ENCODE data around the gene ALKBH8. TPM values are rescaled to one million over a fixed set of nuclear protein-coding genes. Genes with fewer than 3 reads are reported as not detected.
"Not testable (repeated sequence)": the region's sequence is repeated elsewhere in the genome, so short reads cannot be mapped to it uniquely, and the experiment has no call there.

ALKBH8 gene
- total and polyA plus RNA-seq, 7 donors: 4.2 to 23.8 (median 7.7) TPM

DNA sequence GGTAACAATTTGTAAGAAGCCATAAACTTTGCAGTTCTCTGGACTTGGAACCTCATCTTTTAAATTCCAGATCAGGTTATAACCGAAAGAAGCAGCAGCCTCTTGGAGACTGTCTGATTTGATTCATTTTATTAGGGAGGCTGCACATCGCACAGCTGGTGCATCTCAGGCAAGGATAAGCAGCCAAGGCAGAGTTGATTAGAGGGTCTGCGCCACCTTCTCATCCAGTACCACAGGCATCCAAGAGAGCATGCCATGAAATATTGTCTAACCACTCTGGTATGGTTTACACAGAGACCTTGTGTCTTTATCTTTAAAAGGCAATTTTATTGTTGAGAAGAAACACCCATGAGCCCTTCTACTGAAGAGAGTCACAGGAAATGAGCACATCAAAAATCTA, 91.7 kb downstream of the ALKBH8 start:
- 77 to 80% (median 79%) methylated on average over 3 of the region's 3 CpGs for WGBS, 3 donors
- Histone ChIP-seq H3K27me3 (ENCODE audit: insufficient read depth in 3 of 3, low read length in 2 of 3) (peaks cover 0 to 9% (median 3%) of the 10 kb centered on the region in 3 donors), H3K4me3 (no peak overlapping the region), H3K9me3 (no peaks in the 10 kb centered on the region), H3K36me3 (ENCODE audit: insufficient read depth in 1 of 2, low read depth in 1 of 2) (no peaks in the 10 kb centered on the region), H3K4me1 (no peaks in the 10 kb centered on the region), H3K27ac (no peak overlapping the region)
- TF ChIP-seq, protein P1, sequence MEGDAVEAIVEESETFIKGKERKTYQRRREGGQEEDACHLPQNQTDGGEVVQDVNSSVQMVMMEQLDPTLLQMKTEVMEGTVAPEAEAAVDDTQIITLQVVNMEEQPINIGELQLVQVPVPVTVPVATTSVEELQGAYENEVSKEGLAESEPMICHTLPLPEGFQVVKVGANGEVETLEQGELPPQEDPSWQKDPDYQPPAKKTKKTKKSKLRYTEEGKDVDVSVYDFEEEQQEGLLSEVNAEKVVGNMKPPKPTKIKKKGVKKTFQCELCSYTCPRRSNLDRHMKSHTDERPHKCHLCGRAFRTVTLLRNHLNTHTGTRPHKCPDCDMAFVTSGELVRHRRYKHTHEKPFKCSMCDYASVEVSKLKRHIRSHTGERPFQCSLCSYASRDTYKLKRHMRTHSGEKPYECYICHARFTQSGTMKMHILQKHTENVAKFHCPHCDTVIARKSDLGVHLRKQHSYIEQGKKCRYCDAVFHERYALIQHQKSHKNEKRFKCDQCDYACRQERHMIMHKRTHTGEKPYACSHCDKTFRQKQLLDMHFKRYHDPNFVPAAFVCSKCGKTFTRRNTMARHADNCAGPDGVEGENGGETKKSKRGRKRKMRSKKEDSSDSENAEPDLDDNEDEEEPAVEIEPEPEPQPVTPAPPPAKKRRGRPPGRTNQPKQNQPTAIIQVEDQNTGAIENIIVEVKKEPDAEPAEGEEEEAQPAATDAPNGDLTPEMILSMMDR (IDR thresholded peaks at IDR 0.05): no peak
- intact Hi-C loops (cut with DNase I): no loop called here
- ATAC-seq (no peak), DNase-seq (no peak)

DNA sequence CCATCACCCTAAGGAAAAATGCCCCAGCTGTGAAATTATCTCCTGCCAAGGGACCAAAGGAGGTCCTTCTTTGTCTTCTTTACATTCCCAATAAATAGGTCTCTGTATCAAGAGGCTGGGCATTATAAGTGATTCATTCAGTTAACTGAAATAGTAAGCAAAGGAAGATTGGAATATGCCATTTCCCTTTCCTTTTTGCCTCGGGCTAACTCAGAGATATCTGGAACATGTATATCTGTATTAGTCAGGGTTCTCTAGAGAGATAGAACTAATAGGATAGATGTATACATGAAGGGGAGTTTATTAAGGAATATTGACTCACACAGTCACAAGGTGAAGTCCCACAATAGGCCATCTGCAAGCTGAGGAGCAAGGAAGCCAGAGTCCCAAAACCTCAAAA, 92.6 kb downstream of the ALKBH8 start:
- Histone ChIP-seq H3K27ac (no peak overlapping the region), H3K4me3 (no peak overlapping the region), H3K36me3 (ENCODE audit: insufficient read depth in 1 of 2, low read depth in 1 of 2) (no peaks in the 10 kb centered on the region), H3K9me3 (no peaks in the 10 kb centered on the region), H3K27me3 (ENCODE audit: insufficient read depth in 3 of 3, low read length in 2 of 3) (peaks cover 0 to 9% (median 3%) of the 10 kb centered on the region in 3 donors), H3K4me1 (no peaks in the 10 kb centered on the region)
- WGBS, 3 donors: 48 to 50% (median 49%) methylated on average over 1 of the region's 1 CpG
- ATAC-seq: no peak
- DNase-seq: no peak
- TF ChIP-seq, protein P1 (IDR thresholded peaks at IDR 0.05): no peak
- intact Hi-C loops (cut with DNase I): no loop called here

DNA sequence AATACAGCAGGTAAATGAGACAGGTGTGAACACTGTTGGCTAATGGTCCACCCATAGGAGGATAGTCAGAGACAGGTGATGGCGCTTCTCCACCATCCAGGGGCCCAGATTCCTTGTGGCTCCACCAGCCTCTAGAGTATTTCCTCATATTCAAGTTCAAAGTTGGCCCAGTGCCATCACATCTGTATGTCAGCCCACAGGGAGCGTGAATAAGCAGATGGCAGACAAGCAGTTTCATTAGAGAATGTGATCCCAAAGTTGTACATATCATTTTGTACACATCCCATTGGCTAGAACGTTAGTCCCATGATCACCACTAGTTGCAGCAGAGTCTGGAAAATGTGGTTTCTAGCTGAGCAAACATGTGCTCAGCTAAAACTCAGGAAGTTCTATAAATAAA, 96.9 kb downstream of the ALKBH8 start:
- WGBS, 3 donors: 29 to 44% (median 37%) methylated on average over 3 of the region's 3 CpGs
- Histone ChIP-seq H3K27me3 (ENCODE audit: insufficient read depth in 3 of 3, low read length in 2 of 3) (peaks cover 0 to 3% (median 0%) of the 10 kb centered on the region in 3 donors), H3K4me1 (no peaks in the 10 kb centered on the region), H3K4me3 (no peak overlapping the region), H3K9me3 (no peaks in the 10 kb centered on the region), H3K36me3 (ENCODE audit: insufficient read depth in 1 of 2, low read depth in 1 of 2) (no peaks in the 10 kb centered on the region), H3K27ac (no peak overlapping the region)
- TF ChIP-seq, protein P1 (IDR thresholded peaks at IDR 0.05): no peak
- intact Hi-C loops (cut with DNase I): no loop called here
- no peak for DNase-seq
- ATAC-seq: no peak

DNA sequence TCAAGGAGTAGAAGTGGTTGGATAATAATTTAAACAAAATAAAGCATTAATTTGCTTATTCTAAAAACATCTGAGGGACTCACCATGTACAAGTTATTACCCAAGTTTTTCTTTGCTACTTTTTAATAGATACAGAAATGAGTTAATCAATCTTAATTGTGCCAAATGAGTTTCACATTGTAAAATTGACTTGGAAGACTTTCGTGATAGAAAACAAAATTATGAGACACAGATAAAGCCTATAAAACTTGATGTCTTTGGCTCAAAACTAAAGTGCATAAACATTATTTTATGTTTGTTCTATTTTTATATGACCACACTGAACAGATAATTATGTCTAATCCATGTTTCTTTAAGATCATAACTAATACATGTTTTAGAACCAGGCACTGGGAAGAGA, 97.8 kb downstream of the ALKBH8 start:
- intact Hi-C loops (cut with DNase I): no loop called here

DNA sequence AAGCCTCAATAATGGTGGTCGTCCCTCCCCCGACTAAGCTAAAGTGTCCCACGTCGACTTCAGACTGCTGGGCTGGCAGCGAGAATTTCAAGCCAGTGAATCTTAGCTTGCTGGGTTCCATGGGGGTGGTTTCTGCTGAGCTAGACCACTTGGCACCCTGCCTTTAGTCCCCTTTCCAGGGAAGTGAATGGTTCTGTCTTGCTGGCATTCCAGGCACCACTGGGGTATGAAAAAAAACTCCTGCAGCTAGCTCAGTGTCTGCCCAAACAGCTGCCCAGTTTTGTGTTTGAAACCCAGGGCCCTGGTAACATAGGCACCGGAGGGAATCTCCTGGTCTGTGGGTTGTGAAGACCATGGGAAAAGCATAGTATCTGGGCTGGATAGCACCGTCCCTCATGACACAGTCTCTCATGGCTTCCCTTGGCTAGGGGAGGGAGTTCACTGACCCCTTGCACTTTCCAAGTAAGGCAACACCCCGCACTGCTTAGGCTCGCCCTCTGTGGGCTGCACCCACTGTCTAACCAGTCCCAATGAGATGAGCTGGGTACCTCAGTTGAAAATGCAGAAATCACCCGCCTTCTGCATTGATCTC, 99.2 kb downstream of the ALKBH8 start:
- ATAC-seq; DNase-seq; H3K27me3 ChIP-seq (ENCODE audit: insufficient read depth in 3 of 3, low read length in 2 of 3); H3K9me3 ChIP-seq; H3K27ac ChIP-seq; intact Hi-C loops (cut with DNase I); H3K36me3 ChIP-seq (ENCODE audit: insufficient read depth in 1 of 2, low read depth in 1 of 2); H3K4me3 ChIP-seq; H3K4me1 ChIP-seq: not testable (repeated sequence)
- WGBS, 3 donors: 80 to 87% (median 83%) methylated on average over 10 of the region's 10 CpGs

More for the DNA sequence above, 97.8 kb downstream of the ALKBH8 start:
- TF ChIP-seq, protein P1 (IDR thresholded peaks at IDR 0.05): no peak
- H3K27me3 ChIP-seq (ENCODE audit: insufficient read depth in 3 of 3, low read length in 2 of 3): peaks cover 0 to 5% (median 0%) of the 10 kb centered on the region in 3 donors
- no peaks in the 10 kb centered on the region for H3K36me3 ChIP-seq (ENCODE audit: insufficient read depth in 1 of 2, low read depth in 1 of 2)
- ATAC-seq (no peak), DNase-seq (no peak)
- H3K27ac ChIP-seq: no peak overlapping the region
- no peaks in the 10 kb centered on the region for H3K4me1 ChIP-seq
- 76 to 81% (median 76%) methylated on average over 1 of the region's 1 CpG for WGBS, 3 donors
- H3K4me3 ChIP-seq: no peak overlapping the region
- no peaks in the 10 kb centered on the region for H3K9me3 ChIP-seq
